GM15510 (cell line): ENCODE results near the gene COL4A6.

ENCODE experiments used
- POLR2A ChIP-seq: IDR thresholded peaks from 3 replicates; pipeline ENCODE4 v1.6.1; 2011; ENCODE audit warnings: borderline replicate concordance; ENCODE audit not compliant: insufficient read length; ENCODE audit errors: extremely low read depth

Gene COL4A6

GRCh38 chrX:108264376-108264775 is 173.8 kb downstream of the COL4A6 start:
- TF ChIP-seq POLR2A = no peak

- no peak for TF ChIP-seq POLR2A
Observed at GRCh38 chrX:108261549-108262203, 176.5 kb downstream of the COL4A6 start.

GRCh38 chrX:108257556-108257955 is 180.7 kb downstream of the COL4A6 start:
- TF ChIP-seq POLR2A = no peak

DNA sequence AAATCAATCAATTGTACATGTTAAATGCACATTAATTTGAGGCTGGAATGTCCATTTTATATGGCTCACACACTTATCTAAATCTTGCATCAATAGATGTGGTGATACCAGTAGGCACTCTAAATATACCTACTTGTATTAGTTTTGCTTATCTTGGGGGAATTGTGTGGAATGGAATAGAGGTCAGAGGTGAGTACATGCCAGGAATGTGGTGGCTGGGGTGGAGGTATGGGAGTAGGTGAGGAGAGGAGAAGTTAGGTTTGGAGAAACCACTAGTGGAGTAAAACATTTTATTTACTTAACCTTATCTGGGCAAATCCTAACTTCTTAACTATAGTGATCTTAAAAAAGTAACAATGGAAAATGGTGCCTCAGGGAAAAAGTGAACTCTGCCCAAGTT is 183.6 kb downstream of the COL4A6 start:
- TF ChIP-seq POLR2A = no peak

DNA sequence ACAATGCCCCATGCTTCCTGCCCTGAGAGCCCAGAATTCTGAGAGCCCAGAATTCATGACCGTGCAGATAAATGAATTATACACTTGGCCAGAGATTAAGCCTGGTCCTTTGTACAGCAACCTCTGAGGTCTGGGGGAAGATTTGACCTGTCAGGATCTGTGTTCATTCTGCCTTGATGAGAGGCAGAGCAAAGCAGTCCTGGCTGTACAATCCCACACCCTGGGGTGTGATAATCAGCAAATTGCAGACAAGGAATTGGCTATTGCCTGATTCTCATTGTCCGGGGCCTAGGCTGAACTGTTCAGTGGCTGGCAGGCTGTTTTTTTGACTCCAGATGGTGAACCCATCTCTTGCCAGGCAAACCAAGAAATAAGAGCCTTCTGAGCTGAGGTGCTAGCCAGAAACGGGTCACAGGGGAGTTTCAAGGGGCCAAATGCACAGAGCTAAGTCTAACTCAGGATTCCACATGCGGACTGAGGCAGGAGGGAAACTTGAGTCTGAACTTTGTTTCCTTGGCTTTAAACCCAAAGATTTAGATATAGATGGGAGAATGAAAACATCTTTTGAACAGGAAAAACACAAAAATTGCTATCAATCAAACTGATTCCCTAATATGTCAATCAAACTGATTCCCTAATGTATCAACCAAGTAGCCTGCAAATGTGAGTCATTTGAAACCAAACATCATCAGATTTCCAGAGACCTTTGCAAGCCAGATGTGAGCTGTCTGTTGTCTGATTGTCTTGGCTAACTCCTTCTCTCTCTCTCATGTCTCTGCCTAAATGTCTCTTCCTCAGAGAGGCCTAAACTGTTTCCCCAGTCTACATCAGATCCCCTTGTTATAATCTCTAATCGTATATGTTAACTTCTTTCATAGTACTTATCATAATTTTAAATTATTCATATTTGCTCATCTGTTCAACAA is 187.3 kb downstream of the COL4A6 start:
- no peak for TF ChIP-seq POLR2A

GRCh38 chrX:108246304-108246954 is 191.8 kb downstream of the COL4A6 start:
- TF ChIP-seq POLR2A = no peak

GRCh38 chrX:108245462-108245861 is 192.8 kb downstream of the COL4A6 start:
- no peak for TF ChIP-seq POLR2A

DNA sequence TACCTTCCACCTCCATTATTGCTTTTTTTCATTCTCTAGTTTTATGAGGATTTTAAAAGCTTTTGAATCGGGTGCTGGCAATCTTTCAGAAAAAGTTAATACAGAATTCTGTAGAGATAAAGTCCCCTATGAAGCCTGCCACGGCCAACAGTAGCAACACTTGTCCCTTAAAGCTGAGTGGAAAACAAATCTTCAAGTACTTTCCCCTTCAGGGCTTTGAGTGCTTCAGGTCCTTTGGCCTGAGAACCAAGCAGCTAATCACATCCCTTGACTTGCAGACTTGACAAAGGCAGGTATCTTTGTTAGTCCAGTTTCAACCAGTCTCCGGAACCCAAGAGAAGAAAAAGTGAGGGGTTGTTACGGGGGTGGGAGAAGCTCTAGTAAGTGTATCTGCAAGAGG is 202.2 kb downstream of the COL4A6 start:
- TF ChIP-seq POLR2A = no peak

DNA sequence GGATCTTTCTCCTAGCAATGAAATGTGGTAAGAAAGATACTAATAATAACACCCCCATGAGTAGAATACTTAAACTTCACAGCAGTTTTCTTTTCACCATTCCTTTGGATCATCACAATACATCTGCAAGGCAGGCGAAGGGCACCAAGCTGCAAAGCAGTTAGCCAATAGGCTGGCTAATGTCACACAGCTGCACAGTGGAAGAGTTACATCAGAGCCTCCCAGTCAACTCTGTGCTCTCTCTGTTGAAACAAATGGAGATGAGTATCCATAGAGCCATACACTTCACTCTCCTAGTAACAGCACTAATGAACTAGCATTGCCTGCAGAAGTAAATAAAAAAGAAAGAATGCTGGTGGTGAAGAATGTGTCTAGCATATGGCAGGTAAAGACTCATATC is 207.6 kb downstream of the COL4A6 start:
- TF ChIP-seq POLR2A = no peak

DNA sequence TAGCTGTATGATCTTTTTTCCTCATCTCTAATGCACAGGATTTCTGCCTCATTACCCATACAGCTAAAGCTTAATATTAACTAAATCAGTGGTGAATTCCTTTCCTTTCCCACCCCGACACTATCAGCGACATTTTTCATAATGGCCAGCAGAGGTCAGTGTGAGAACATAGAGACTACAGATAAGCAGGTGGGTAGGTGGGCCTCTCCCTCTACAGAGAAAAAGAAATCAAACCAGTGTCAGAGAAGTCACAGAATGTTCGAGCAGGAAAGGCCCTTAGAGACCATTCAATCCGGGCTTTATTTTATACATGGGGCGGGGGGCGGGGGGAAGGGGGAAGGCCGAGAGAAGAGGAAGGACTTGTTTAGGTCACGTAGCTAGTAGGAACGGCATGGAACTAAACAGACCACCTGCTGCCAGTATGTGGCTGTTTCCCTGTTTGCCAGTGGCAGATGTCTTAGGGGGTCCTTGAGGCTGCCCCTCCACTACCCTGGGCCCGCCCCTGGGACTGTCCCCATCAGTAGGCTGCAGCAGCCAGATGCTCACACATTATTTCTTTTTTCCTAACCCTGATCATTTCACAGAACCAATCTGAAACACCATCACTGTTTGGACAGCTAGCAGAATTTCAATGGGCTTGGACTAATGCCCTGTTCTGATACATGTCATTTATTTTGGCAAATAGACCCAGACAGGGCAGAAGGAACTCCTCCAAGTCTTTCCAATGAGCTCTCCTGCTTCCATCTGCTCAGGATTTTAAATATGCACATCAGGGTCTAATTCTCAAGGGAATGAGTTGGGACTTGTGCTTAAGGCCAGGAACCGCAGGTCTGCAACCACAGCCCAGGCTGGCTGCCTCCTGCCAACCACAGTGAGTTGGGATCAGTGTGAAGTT is 213.2 kb downstream of the COL4A6 start:
- no peak for TF ChIP-seq POLR2A

GRCh38 chrX:108224218-108224617 is 214.0 kb downstream of the COL4A6 start:
- no peak for TF ChIP-seq POLR2A

GRCh38 chrX:108223585-108223984 is 214.6 kb downstream of the COL4A6 start:
- TF ChIP-seq POLR2A = no peak

GRCh38 chrX:108221301-108221864 is 216.8 kb downstream of the COL4A6 start:
- no peak for TF ChIP-seq POLR2A
